HepG2 (cell line): ENCODE measurements around the gene DIPK1A. TPM values are rescaled to one million over a fixed set of nuclear protein-coding genes. Genes with fewer than 3 reads are reported as not detected.
"Not testable (repeated sequence)": the region's sequence is repeated elsewhere in the genome, so short reads cannot be mapped to it uniquely, and the experiment has no call there.

Experiments
- ATAC-seq: fragments of 200-7000 bp; cut with Tn5 transposase; 3 replicates; pipeline ENCODE4 v1.9.1; 2020; ENCODE audit warnings: mild to moderate bottlenecking, moderate library complexity
- BruUV-seq: library from RNA; stranded (reverse); fragments of 400-500 nt; replicated peaks from 2 replicates; lab custom pipeline; 2021; lab: Mats Ljungman, UMichigan
- CTCF ChIA-PET: fragments of 300-600 bp; formaldehyde crosslinking; extraction: SDS; loops from one replicate; lab custom pipeline; 2021; ENCODE audit warnings: low total read pairs, inconsistent platforms, low intra/inter-chr PET ratio; lab: Yijun Ruan, JAX
- POLR2A ChIA-PET: fragments of 350-600 bp; sonication (Branson Sonifier 250); formaldehyde crosslinking; loops from one replicate; lab custom pipeline; 2020; ENCODE audit warnings: antibody characterized with exemption, inconsistent platforms; lab: Yijun Ruan, JAX
- DNase-seq: peaks from one replicate; pipeline ENCODE4 v3.0.0-alpha.2; 2015; ENCODE audit warnings: low spot score
- FAIRE-seq: peaks from 3 replicates; lab custom pipeline; 2011; peaks lifted over from hg19 to GRCh38; lab: Jason Lieb, UNC
- H2AFZ ChIP-seq: one replicate; pipeline ENCODE4 v1.6.1; 2011; ENCODE audit warnings: low read length, inconsistent platforms
- H3K27ac ChIP-seq: fragments of 300-600 bp; 3 replicates; pipeline ENCODE4 v1.8.0; 2011; ENCODE audit warnings: mixed run types, mild to moderate bottlenecking, mixed read lengths, low read length, inconsistent platforms; ENCODE audit not compliant: insufficient read depth; ENCODE audit errors: extremely low read length
- H3K27me3 ChIP-seq, 2 experiments: fragments of 200-600 bp in 1 of 2; 2 replicates in 1 of 2; 3 replicates in 1 of 2; pipeline versions ENCODE4 v1.6.0 to v1.8.0; 2011; ENCODE audit warnings: low read length in 2 of 2, mild to moderate bottlenecking in 2 of 2, moderate library complexity in 2 of 2, inconsistent platforms in 1 of 2; ENCODE audit not compliant: insufficient read depth in 2 of 2, control insufficient read depth in 1 of 2
- H3K36me3 ChIP-seq, 2 experiments: fragments of 200-600 bp in 1 of 2; replicated peaks in 1 of 2; 2 replicates in 1 of 2; 3 replicates in 1 of 2; pipeline versions ENCODE4 v1.5.1 to v1.8.0; 2011; ENCODE audit warnings: low read length in 2 of 2, inconsistent platforms in 1 of 2; ENCODE audit not compliant: insufficient read depth in 2 of 2, control insufficient read depth in 1 of 2
- H3K4me1 ChIP-seq: 2 replicates; pipeline ENCODE4 v1.5.1; 2012; ENCODE audit warnings: low read length, inconsistent platforms; ENCODE audit not compliant: insufficient read depth
- H3K4me2 ChIP-seq: 2 replicates; pipeline ENCODE4 v1.6.0; 2011; ENCODE audit warnings: low read depth, low read length, inconsistent platforms
- H3K4me3 ChIP-seq, 3 experiments: fragments of 200-600 bp in 1 of 3; sonication (generic), shearing (Covaris generic) in 1 of 3; replicated peaks in 1 of 3; 2 replicates each; pipeline ENCODE4 v1.5.1; 2011 to 2016; ENCODE audit warnings: low read length in 3 of 3, inconsistent platforms in 2 of 3, low read depth in 2 of 3, mild to moderate bottlenecking in 2 of 3, control low read depth in 1 of 3, mixed read lengths in 1 of 3; ENCODE audit not compliant: insufficient read depth in 1 of 3
- H3K79me2 ChIP-seq: one replicate; pipeline ENCODE4 v1.6.1; 2011; ENCODE audit warnings: low read length, inconsistent platforms; ENCODE audit not compliant: insufficient read depth
- H3K9ac ChIP-seq: 2 replicates; pipeline ENCODE4 v1.6.0; 2011; ENCODE audit warnings: mild to moderate bottlenecking, low read depth, low read length, inconsistent platforms; ENCODE audit not compliant: insufficient read depth
- H3K9me3 ChIP-seq: 2 replicates; pipeline ENCODE4 v1.5.1; 2012; ENCODE audit warnings: mild to moderate bottlenecking, low read length
- H4K20me1 ChIP-seq: 2 replicates; pipeline ENCODE4 v1.6.0; 2011; ENCODE audit warnings: inconsistent platforms, mild to moderate bottlenecking, low read length, moderate library complexity; ENCODE audit not compliant: insufficient read depth
- CHD2 ChIP-seq: IDR thresholded peaks from 2 replicates; pipeline ENCODE4 v1.6.1; 2011; ENCODE audit warnings: low read depth, low read length, improper control_type of control experiment
- DNMT3B ChIP-seq: conservative IDR thresholded peaks from 2 replicates; pipeline ENCODE4 v1.6.1; 2016; ENCODE audit warnings: missing biosample characterization, control low read depth
- FOXP1 ChIP-seq, 2 experiments: fragments of 450-650 bp in 1 of 2; IDR thresholded peaks; 2 replicates each; pipeline ENCODE4 v1.6.1; 2017 to 2018; ENCODE audit warnings: antibody characterized with exemption in 1 of 2
- GABPB1 ChIP-seq: IDR thresholded peaks from 2 replicates; pipeline ENCODE4 v1.6.1; 2016; ENCODE audit warnings: mild to moderate bottlenecking, missing genetic modification reagents, moderate library complexity, missing compliant biosample characterization
- HIC2 ChIP-seq: sonication (generic); formaldehyde crosslinking; IDR thresholded peaks from 2 replicates; pipeline ENCODE4 v1.9.0; 2022; ENCODE audit warnings: low read depth, missing genetic modification reagents
- NCOA2 ChIP-seq: sonication (generic); formaldehyde crosslinking; IDR thresholded peaks from 2 replicates; pipeline ENCODE4 v1.8.0; 2022; ENCODE audit warnings: inconsistent platforms
- NR1H2 ChIP-seq: sonication (generic); formaldehyde crosslinking; IDR thresholded peaks from 2 replicates; pipeline ENCODE4 v1.8.1; 2022; ENCODE audit warnings: low read depth, missing genetic modification reagents, borderline replicate concordance
- RXRB ChIP-seq: IDR thresholded peaks from 2 replicates; pipeline ENCODE4 v1.6.1; 2016; ENCODE audit warnings: borderline replicate concordance, missing genetic modification reagents, missing compliant biosample characterization
- TGIF2 ChIP-seq: IDR thresholded peaks from 2 replicates; pipeline ENCODE4 v1.6.1; 2016; ENCODE audit warnings: control low read depth, missing compliant biosample characterization
- YY1 ChIP-seq: IDR thresholded peaks from 2 replicates; pipeline ENCODE4 v1.6.1; 2011; ENCODE audit warnings: low read length, low read depth, moderate library complexity, mild to moderate bottlenecking; ENCODE audit not compliant: insufficient read depth, insufficient replicate concordance
- ZNF703 ChIP-seq: sonication (generic); formaldehyde crosslinking; IDR thresholded peaks from 2 replicates; pipeline ENCODE4 v1.5.1; 2020; ENCODE audit warnings: missing genetic modification reagents, mild to moderate bottlenecking, moderate library complexity, borderline replicate concordance
- ZNF782 ChIP-seq: sonication (generic); formaldehyde crosslinking; IDR thresholded peaks from 2 replicates; pipeline ENCODE4 v1.4.0; 2020; ENCODE audit warnings: missing genetic modification reagents, mild to moderate bottlenecking, borderline replicate concordance
- ZNF800 ChIP-seq: sonication (generic); formaldehyde crosslinking; IDR thresholded peaks from 2 replicates; pipeline ENCODE4 v1.4.0; 2020; ENCODE audit warnings: missing genetic modification reagents
- ZSCAN9 ChIP-seq: IDR thresholded peaks from 2 replicates; pipeline ENCODE4 v1.6.1; 2016; ENCODE audit warnings: borderline replicate concordance
- WGBS: methylation state at CpG from one replicate; pipeline ENCODE4 v1.1.6; 2017; ENCODE audit warnings: low lambda C conversion rate; 5-methylcytosine and 5-hydroxymethylcytosine counted together
- in situ Hi-C: cut with HindIII; loops from 2 replicates; pipeline ENCODE4 v1.10.0; 2017; ENCODE audit warnings: low pct_unique_long_range_greater_than_20kb; ENCODE audit not compliant: extremely low pct_ligation_motif_present
- intact Hi-C: fragments of 100-400 bp; cut with micrococcal nuclease; formaldehyde crosslinking; loops from one replicate; pipeline ENCODE4 v1.10.0; 2022; ENCODE audit not compliant: unreplicated experiment
- polyA plus RNA-seq, 8 experiments: library from polyadenylated mRNA; depleted of rRNA in 3 of 8; stranded (reverse) in 7 of 8; unstranded in 1 of 8; fragments of >200 nt; fragmentation: Illumina TruSeq in 4 of 8; extraction: Trizol in 4 of 8; gene quantifications; 2 replicates each; pipeline versions ENCODE4 v1.2.1 to v1.2.3, GENCODE V29; 2011 to 2016; ENCODE audit warnings: low read depth in 4 of 8, missing spikeins in 1 of 8, mixed read lengths in 1 of 8; ENCODE audit not compliant: insufficient read depth in 1 of 8
- total RNA-seq, 5 experiments: library from RNA; depleted of rRNA; stranded (reverse); fragments of >200 nt; fragmentation: Illumina TruSeq; extraction: Trizol; gene quantifications; 2 replicates each; pipeline ENCODE4 v1.2.3, GENCODE V29; 2016; ENCODE audit warnings: low read depth in 1 of 5

Gene DIPK1A
- total and polyA plus RNA-seq, 2 of the 13 experiments (the other 11 are each of a cell fraction or from before 2014, with no cell fraction given): 8.4 TPM

- no peak for FAIRE-seq
- peaks cover 9% of the 10 kb centered on the region for H3K4me1 ChIP-seq
- no peak overlapping the region for H3K27ac ChIP-seq
- TF ChIP-seq NCOA2: no peak
- TF ChIP-seq FOXP1 (IDR thresholded peaks at IDR 0.05): no peak
- no peak for TF ChIP-seq FOXP1 (CRISPR knock-in tag; IDR thresholded peaks at IDR 0.05)
- TF ChIP-seq ZNF800: no peak
- TF ChIP-seq TGIF2 (CRISPR knock-in tag): no peak
- no peak for TF ChIP-seq HIC2 (CRISPR knock-in tag)
- TF ChIP-seq NR1H2 (CRISPR knock-in tag): no peak
- TF ChIP-seq GABPB1 (CRISPR knock-in tag): no peak
- no peak for TF ChIP-seq ZNF782 (CRISPR knock-in tag)
- TF ChIP-seq CHD2: no peak
- no peak for TF ChIP-seq ZSCAN9 (CRISPR knock-in tag)
- no peak for TF ChIP-seq YY1
- TF ChIP-seq DNMT3B (CRISPR knock-in tag): no peak
- TF ChIP-seq RXRB (CRISPR knock-in tag): no peak
- no peak for TF ChIP-seq ZNF703 (CRISPR knock-in tag)
- no peaks in the 10 kb centered on the region for H4K20me1 ChIP-seq
- H3K9me3 ChIP-seq: no peaks in the 10 kb centered on the region
- no peaks in the 10 kb centered on the region for H3K36me3 ChIP-seq
- BruUV-seq: no TSS peak
- no peak overlapping the region for H3K4me2 ChIP-seq
- intact Hi-C loops: no loop called here
- no CpG with 5 or more reads among the region's 1 CpG for WGBS
- H3K9ac ChIP-seq: no peak overlapping the region
- no peak for DNase-seq
- CTCF ChIA-PET: no interaction called here
- POLR2A ChIA-PET: interaction anchor here (1.1 kb wide), 1 partner anchor 10 kb away, joined by 3 read pairs; no protein-coding TSS in a partner anchor
- no peak for ATAC-seq
- H3K4me3 ChIP-seq: no peak overlapping the region
- no peak overlapping the region for H2AFZ ChIP-seq
- no peaks in the 10 kb centered on the region for H3K79me2 ChIP-seq
- in situ Hi-C loops: no loop called here
- H3K27me3 ChIP-seq: peaks cover 0 to 11% of the 10 kb centered on the region in 2 experiments; a peak in 3 of 5 replicates
Measured at GRCh38 chr1:92972409-92973129, 11.3 kb upstream of the DIPK1A start.

- H3K79me2 ChIP-seq, DNase-seq, CTCF ChIA-PET, H4K20me1 ChIP-seq, H3K4me1 ChIP-seq, H3K4me2 ChIP-seq, in situ Hi-C loops, H3K27ac ChIP-seq, POLR2A ChIA-PET, H2AFZ ChIP-seq, FAIRE-seq, H3K4me3 ChIP-seq, H3K36me3 ChIP-seq, ATAC-seq, H3K9ac ChIP-seq, BruUV-seq, H3K9me3 ChIP-seq, intact Hi-C loops: not testable (repeated sequence)
- WGBS: 19% methylated on average over 6 of the region's 6 CpGs
- peaks cover 0 to 11% of the 10 kb centered on the region in 2 experiments; a peak in 3 of 5 replicates for H3K27me3 ChIP-seq
Measured at GRCh38 chr1:92971932-92972331, 10.7 kb upstream of the DIPK1A start.
